Testis (tissue), 3 donors: ENCODE results near the gene PRIM1. TPM values are rescaled to one million over a fixed set of nuclear protein-coding genes. Genes with fewer than 3 reads are reported as not detected.

Experiments used
- DNase-seq: peaks from one replicate; pipeline ENCODE4 v3.0.0-alpha.2; 2019
- H3K27ac ChIP-seq, 2 donors: fragments of 200-600 bp; sonication (generic); one replicate each; pipeline ENCODE4 v1.5.1; 2019
- H3K27me3 ChIP-seq: fragments of 200-600 bp; sonication (generic); one replicate; pipeline ENCODE4 v1.5.1; 2019
- H3K36me3 ChIP-seq: fragments of 200-600 bp; sonication (generic); one replicate; pipeline ENCODE4 v1.5.1; 2017; ENCODE audit warnings: low read depth; ENCODE audit errors: missing control alignments
- H3K4me1 ChIP-seq: fragments of 200-600 bp; sonication (generic); one replicate; pipeline ENCODE4 v1.5.1; 2019
- H3K4me3 ChIP-seq, 2 donors: fragments of 200-600 bp; sonication (generic); one replicate each; pipeline ENCODE4 v1.5.1; 2017 to 2019
- H3K9me3 ChIP-seq: fragments of 200-600 bp; sonication (generic); one replicate; pipeline ENCODE4 v1.5.1; 2017
- POLR2A ChIP-seq: fragments of 450-650 bp; IDR thresholded peaks from one replicate; pipeline ENCODE4 v1.6.1; 2017; ENCODE audit warnings: antibody characterized with exemption, mild to moderate bottlenecking, moderate library complexity
- WGBS, 2 donors: methylation state at CpG; one replicate each; pipeline ENCODE4 v1.1.5; 2018; 5-methylcytosine and 5-hydroxymethylcytosine counted together
- intact Hi-C: fragments of 100-400 bp; cut with DNase I; formaldehyde crosslinking; loops from one replicate; pipeline ENCODE4 v1.15.1; 2023; ENCODE audit warnings: low total_unique reads
- polyA plus RNA-seq: library from polyadenylated mRNA; stranded (reverse); fragments of 350-450 nt; fragmentation: Illumina TruSeq; extraction: RNeasy Lipid Tissue Mini Kit (QIAGEN cat#74804); gene quantifications from one replicate; pipeline ENCODE4 v1.2.3, GENCODE V29; 2014; ENCODE audit warnings: low read depth, low replicate concordance; ENCODE audit not compliant: insufficient read depth
- total RNA-seq, 2 donors: library from RNA; depleted of rRNA; stranded (reverse); fragments of >200 nt; gene quantifications; one replicate each; pipeline ENCODE4 v1.2.3, GENCODE V29; 2016
- TF ChIP-seq, protein P1 (sequence below), 3 experiments: fragments of 450-650 bp in 2 of 3; fragments of 200-600 bp in 1 of 3; sonication (generic) in 1 of 3; IDR thresholded peaks; one replicate each; pipeline ENCODE4 v1.5.1; 2016 to 2019; ENCODE audit warnings: antibody characterized with exemption in 3 of 3, mild to moderate bottlenecking in 2 of 3, moderate library complexity in 1 of 3

Gene PRIM1
- total and polyA plus RNA-seq, 3 donors from 2014 or later, result 20.5 to 29.9 (median 21.8) TPM

- Histone ChIP-seq H3K4me1 (peaks cover 3% of the 10 kb centered on the region), H3K4me3 (no peak overlapping the region), H3K27ac (no peak overlapping the region), H3K27me3 (no peaks in the 10 kb centered on the region), H3K9me3 (no peaks in the 10 kb centered on the region), H3K36me3 (no peaks in the 10 kb centered on the region)
- no peak for DNase-seq
- intact Hi-C loops, result loop anchor here (10.0 kb wide), 1 partner anchor 222 kb away; a partner anchor contains a TSS
- TF ChIP-seq, protein P1, sequence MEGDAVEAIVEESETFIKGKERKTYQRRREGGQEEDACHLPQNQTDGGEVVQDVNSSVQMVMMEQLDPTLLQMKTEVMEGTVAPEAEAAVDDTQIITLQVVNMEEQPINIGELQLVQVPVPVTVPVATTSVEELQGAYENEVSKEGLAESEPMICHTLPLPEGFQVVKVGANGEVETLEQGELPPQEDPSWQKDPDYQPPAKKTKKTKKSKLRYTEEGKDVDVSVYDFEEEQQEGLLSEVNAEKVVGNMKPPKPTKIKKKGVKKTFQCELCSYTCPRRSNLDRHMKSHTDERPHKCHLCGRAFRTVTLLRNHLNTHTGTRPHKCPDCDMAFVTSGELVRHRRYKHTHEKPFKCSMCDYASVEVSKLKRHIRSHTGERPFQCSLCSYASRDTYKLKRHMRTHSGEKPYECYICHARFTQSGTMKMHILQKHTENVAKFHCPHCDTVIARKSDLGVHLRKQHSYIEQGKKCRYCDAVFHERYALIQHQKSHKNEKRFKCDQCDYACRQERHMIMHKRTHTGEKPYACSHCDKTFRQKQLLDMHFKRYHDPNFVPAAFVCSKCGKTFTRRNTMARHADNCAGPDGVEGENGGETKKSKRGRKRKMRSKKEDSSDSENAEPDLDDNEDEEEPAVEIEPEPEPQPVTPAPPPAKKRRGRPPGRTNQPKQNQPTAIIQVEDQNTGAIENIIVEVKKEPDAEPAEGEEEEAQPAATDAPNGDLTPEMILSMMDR (IDR thresholded peaks at IDR 0.05), result no peak
- no peak for TF ChIP-seq POLR2A
- WGBS, 2 donors, result 83 to 86% methylated on average over 5 of the region's 5 CpGs
These were observed 20.5 kb upstream of the PRIM1 start for GRCh38 chr12:56772625-56773024.

- Histone ChIP-seq H3K4me1 (peaks cover 2% of the 10 kb centered on the region), H3K36me3 (no peaks in the 10 kb centered on the region), H3K4me3 (no peak overlapping the region), H3K27ac (no peak overlapping the region), H3K9me3 (no peaks in the 10 kb centered on the region), H3K27me3 (no peaks in the 10 kb centered on the region)
- 87 to 92% methylated on average over 3 of the region's 3 CpGs for WGBS, 2 donors
- no peak for DNase-seq
- intact Hi-C loops, result loop anchor here (10.0 kb wide), 1 partner anchor 225 kb away; a partner anchor contains a TSS
- TF ChIP-seq, protein P1 (IDR thresholded peaks at IDR 0.05), result no peak
- TF ChIP-seq POLR2A, result no peak
These were observed 17.7 kb upstream of the PRIM1 start for GRCh38 chr12:56769868-56770267.

DNA sequence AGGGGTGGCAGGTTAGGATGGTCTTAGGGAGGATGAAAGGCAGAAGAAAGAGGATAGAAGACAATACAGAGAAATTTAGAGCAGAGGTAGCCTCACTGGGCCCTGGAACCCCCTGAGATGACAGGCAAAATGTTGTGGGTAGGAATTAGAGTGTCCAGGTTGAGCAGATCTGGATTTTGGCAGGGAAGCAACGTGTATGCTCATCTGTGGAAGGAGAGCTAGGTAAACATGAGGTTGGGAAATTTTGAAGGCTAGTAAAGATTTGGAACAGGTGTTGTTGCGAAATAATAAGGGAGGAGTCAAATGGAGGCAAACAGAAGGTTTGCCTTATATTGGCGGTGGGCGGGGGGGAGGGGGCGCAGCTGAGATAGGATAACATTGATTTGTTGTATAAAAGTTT lies 16.3 kb upstream of the PRIM1 start:
- TF ChIP-seq POLR2A, result no peak
- TF ChIP-seq, protein P1 (IDR thresholded peaks at IDR 0.05), result no peak
- 90 to 92% methylated on average over 5 of the region's 5 CpGs for WGBS, 2 donors
- no peaks in the 10 kb centered on the region for H3K36me3 ChIP-seq
- no peaks in the 10 kb centered on the region for H3K9me3 ChIP-seq
- H3K4me1 ChIP-seq, result no peaks in the 10 kb centered on the region
- intact Hi-C loops, result no loop called here
- no peak overlapping the region for H3K27ac ChIP-seq
- H3K27me3 ChIP-seq, result no peaks in the 10 kb centered on the region
- no peak overlapping the region for H3K4me3 ChIP-seq
- no peak for DNase-seq

GRCh38 chr12:56766535-56766934 lies 14.4 kb upstream of the PRIM1 start:
- WGBS, 2 donors, result 82 to 92% methylated on average over 6 of the region's 6 CpGs
- Histone ChIP-seq H3K27me3 (no peaks in the 10 kb centered on the region), H3K27ac (no peak overlapping the region), H3K4me1 (no peaks in the 10 kb centered on the region), H3K36me3 (no peaks in the 10 kb centered on the region), H3K9me3 (no peaks in the 10 kb centered on the region), H3K4me3 (no peak overlapping the region)
- no peak for TF ChIP-seq POLR2A
- TF ChIP-seq, protein P1 (IDR thresholded peaks at IDR 0.05), result no peak
- intact Hi-C loops, result no loop called here
- no peak for DNase-seq
